ENCODE data around the gene DPYSL5. TPM values are rescaled to one million over a fixed set of nuclear protein-coding genes. Genes with fewer than 3 reads are reported as not detected.
A peak's percentile ranks its signal among the peaks of the same experiment; 100 is the strongest.

Gene DPYSL5
- total RNA-seq, 1 donor from 2014 or later = 0.11 TPM

DNA sequence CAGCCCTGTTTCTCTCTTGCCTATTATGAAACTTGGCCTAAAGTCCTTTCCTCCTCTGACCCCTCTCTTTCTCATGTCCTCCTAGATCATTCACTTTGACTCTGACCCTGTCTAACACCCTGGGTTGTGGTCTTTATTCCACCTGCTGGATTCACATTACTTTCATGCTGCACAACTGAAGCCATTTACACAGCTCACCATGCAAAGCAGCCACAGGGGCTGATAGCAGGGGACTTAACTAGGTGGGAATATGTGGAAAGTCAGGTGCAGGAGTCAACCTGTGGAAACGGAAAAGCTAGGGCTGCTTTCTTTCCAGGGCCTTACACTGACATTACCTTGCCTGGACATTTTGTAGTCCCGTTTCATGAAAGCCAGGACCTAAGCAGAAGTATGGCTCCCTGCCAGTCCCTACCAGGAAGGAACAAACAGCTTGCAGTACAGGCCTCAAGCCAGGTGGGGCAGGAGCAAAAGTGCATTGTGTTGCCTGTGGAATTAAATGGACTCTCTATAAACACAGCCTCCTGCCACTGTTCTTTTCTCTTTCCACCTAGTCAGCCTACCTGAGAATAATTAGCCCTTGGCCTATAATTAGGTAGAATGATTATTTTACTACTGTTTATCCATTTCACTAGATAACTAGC is 134.3 kb downstream of the DPYSL5 start:
- Mint-ChIP-seq H3K27ac (ENCODE audit: unreplicated experiment) (no peak overlapping the region), H3K36me3 (ENCODE audit: unreplicated experiment) (peaks cover 2% of the 10 kb centered on the region), H3K4me3 (ENCODE audit: unreplicated experiment) (no peak overlapping the region), H3K9me3 (ENCODE audit: unreplicated experiment) (no peaks in the 10 kb centered on the region), H3K27me3 (ENCODE audit: unreplicated experiment) (peaks cover 9% of the 10 kb centered on the region), H3K4me1 (ENCODE audit: unreplicated experiment) (no peaks in the 10 kb centered on the region)
- DNase-seq (ENCODE audit: extremely low spot score, unreplicated experiment) = no peak
- TF ChIP-seq, protein P1, sequence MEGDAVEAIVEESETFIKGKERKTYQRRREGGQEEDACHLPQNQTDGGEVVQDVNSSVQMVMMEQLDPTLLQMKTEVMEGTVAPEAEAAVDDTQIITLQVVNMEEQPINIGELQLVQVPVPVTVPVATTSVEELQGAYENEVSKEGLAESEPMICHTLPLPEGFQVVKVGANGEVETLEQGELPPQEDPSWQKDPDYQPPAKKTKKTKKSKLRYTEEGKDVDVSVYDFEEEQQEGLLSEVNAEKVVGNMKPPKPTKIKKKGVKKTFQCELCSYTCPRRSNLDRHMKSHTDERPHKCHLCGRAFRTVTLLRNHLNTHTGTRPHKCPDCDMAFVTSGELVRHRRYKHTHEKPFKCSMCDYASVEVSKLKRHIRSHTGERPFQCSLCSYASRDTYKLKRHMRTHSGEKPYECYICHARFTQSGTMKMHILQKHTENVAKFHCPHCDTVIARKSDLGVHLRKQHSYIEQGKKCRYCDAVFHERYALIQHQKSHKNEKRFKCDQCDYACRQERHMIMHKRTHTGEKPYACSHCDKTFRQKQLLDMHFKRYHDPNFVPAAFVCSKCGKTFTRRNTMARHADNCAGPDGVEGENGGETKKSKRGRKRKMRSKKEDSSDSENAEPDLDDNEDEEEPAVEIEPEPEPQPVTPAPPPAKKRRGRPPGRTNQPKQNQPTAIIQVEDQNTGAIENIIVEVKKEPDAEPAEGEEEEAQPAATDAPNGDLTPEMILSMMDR (IDR thresholded peaks at IDR 0.05) = no peak

DNA sequence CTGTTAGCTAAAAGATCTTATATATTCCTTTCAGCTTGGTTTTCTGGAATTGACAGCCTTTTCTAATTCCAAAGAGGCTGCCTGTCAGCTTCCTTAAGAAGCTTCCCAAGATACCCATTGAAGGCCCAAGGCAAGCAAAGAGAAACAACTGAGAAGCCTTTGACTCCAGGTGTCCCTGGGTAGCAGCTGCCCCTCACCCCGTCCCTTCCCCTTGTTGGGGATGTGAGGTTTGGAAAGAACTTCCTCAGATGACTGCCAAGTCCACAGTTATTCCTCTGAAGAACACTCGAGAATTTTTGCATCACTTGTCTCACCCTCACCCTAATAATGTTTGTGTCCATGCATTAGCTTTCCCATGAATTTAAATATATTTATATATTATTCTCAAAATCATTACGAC is 135.8 kb downstream of the DPYSL5 start:
- Mint-ChIP-seq H3K9me3 (ENCODE audit: unreplicated experiment) (no peaks in the 10 kb centered on the region), H3K4me1 (ENCODE audit: unreplicated experiment) (peaks cover 12% of the 10 kb centered on the region), H3K27me3 (ENCODE audit: unreplicated experiment) (peaks cover 9% of the 10 kb centered on the region), H3K27ac (ENCODE audit: unreplicated experiment) (no peak overlapping the region), H3K4me3 (ENCODE audit: unreplicated experiment) (no peak overlapping the region), H3K36me3 (ENCODE audit: unreplicated experiment) (peaks cover 2% of the 10 kb centered on the region)
- TF ChIP-seq, protein P1 (IDR thresholded peaks at IDR 0.05) = no peak
- no peak for DNase-seq (ENCODE audit: extremely low spot score, unreplicated experiment)

DNA sequence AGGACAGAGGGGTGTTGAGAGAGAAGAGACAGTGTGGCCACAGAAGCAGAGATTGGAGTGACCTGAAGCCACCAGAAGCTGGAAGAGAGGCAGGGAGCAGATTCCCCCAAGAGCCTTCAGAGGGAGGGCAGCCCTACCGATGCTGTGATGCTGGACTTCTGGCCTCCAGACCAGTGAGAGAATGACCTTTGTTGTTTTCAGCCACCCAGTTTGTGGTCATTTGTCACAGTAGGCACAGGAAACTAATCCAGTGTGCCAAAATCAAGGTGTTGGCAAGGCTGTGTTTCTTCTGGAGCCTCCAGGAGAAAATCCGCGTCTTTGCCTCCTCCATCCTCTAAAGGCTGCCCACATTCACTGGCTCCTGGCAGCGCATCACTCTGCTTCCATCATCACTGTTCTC is 137.9 kb downstream of the DPYSL5 start:
- no peak for DNase-seq (ENCODE audit: extremely low spot score, unreplicated experiment)
- TF ChIP-seq, protein P1 (IDR thresholded peaks at IDR 0.05) = no peak
- Mint-ChIP-seq H3K36me3 (ENCODE audit: unreplicated experiment) (peaks cover 2% of the 10 kb centered on the region), H3K9me3 (ENCODE audit: unreplicated experiment) (no peaks in the 10 kb centered on the region), H3K27ac (ENCODE audit: unreplicated experiment) (no peak overlapping the region), H3K4me1 (ENCODE audit: unreplicated experiment) (peaks cover 29% of the 10 kb centered on the region), H3K4me3 (ENCODE audit: unreplicated experiment) (no peak overlapping the region), H3K27me3 (ENCODE audit: unreplicated experiment) (no peaks in the 10 kb centered on the region)

DNA sequence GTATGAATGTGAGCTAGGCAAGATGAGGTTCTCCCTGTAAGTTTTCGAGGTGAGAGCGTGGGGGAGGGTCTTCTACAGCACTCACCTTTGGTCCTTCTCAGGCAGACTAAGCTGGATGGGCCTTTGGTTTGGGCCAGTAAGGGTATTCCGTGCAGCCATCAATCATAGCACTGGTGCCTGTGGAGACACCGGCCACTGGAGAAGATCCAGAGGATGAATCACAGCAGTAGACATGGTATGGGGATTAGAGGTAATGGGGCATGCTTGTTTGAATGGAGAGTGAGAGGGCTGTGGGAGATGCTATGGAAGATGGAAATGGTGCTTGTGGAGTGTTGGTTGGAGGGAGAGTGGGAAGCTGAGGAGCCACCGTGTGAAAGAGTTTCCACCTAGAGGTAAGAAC is 138.6 kb downstream of the DPYSL5 start:
- Mint-ChIP-seq H3K4me1 (ENCODE audit: unreplicated experiment) (peaks cover 29% of the 10 kb centered on the region), H3K4me3 (ENCODE audit: unreplicated experiment) (no peak overlapping the region), H3K27ac (ENCODE audit: unreplicated experiment) (no peak overlapping the region), H3K27me3 (ENCODE audit: unreplicated experiment) (no peaks in the 10 kb centered on the region), H3K9me3 (ENCODE audit: unreplicated experiment) (no peaks in the 10 kb centered on the region), H3K36me3 (ENCODE audit: unreplicated experiment) (peaks cover 2% of the 10 kb centered on the region)
- TF ChIP-seq, protein P1 (IDR thresholded peaks at IDR 0.05) = no peak
- no peak for DNase-seq (ENCODE audit: extremely low spot score, unreplicated experiment)

DNA sequence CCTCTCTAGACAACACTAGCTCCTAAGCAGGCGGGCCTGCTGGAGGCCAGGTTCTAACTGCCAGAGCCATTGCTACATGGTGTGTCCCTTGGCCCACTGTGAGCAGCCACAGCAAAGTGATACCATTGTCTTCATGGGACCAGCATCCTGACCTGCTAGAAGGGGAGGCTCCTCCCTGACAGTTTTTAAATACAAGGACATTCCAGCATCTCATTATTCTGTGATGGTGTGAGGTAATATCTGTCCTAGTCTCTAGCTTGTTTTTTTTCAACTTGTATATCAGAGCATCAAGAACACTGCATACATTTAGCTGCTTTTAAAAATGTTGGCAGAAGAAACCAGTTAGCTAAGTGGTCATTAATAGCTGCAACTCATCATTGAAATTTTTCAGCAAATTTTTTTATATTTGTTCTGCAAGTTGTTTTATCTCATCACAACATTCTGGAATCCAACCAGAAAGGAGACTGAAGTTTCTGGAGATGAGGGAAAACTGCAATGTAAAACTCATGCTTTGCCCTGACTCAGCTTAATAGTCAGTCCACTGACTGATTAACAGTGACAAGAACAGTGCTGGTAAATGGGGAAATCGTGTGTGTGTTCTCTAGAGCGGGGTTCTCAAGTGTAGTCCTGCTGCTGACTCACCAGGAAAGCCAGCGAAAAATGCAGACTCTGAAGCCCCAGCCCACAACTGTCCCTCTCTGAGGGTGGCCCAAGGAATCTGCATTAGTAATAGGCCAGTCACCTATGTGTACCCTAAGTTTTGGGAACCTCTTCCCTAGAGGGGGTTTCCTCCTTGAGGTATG is 140.3 kb downstream of the DPYSL5 start:
- no peaks in the 10 kb centered on the region for H3K36me3 Mint-ChIP-seq (ENCODE audit: unreplicated experiment)
- peak overlapping the region; percentile 59 for H3K27ac Mint-ChIP-seq (ENCODE audit: unreplicated experiment)
- H3K9me3 Mint-ChIP-seq (ENCODE audit: unreplicated experiment) = no peaks in the 10 kb centered on the region
- no peak for DNase-seq (ENCODE audit: extremely low spot score, unreplicated experiment)
- H3K4me3 Mint-ChIP-seq (ENCODE audit: unreplicated experiment) = no peak overlapping the region
- TF ChIP-seq, protein P1 (IDR thresholded peaks at IDR 0.05) = no peak
- H3K27me3 Mint-ChIP-seq (ENCODE audit: unreplicated experiment) = no peaks in the 10 kb centered on the region
- peaks cover 29% of the 10 kb centered on the region for H3K4me1 Mint-ChIP-seq (ENCODE audit: unreplicated experiment)
